Suprapubic skin (tissue), 3 donors: Measurements from ENCODE around the gene RGS7BP.

Experiments used
- POLR2A ChIP-seq, 2 donors: fragments of 450-650 bp; IDR thresholded peaks; one replicate each; pipeline ENCODE4 v1.6.1; 2017; ENCODE audit warnings: antibody characterized with exemption in 2 of 2, mild to moderate bottlenecking in 2 of 2, moderate library complexity in 2 of 2
- TF ChIP-seq, protein P1 (sequence below), 2 donors: fragments of 200-600 bp in 1 of 2; fragments of 450-650 bp in 1 of 2; sonication (generic) in 1 of 2; IDR thresholded peaks; one replicate each; pipeline ENCODE4 v1.5.1; 2016 to 2019; ENCODE audit warnings: antibody characterized with exemption in 2 of 2, mild to moderate bottlenecking in 1 of 2, moderate library complexity in 1 of 2

DNA sequence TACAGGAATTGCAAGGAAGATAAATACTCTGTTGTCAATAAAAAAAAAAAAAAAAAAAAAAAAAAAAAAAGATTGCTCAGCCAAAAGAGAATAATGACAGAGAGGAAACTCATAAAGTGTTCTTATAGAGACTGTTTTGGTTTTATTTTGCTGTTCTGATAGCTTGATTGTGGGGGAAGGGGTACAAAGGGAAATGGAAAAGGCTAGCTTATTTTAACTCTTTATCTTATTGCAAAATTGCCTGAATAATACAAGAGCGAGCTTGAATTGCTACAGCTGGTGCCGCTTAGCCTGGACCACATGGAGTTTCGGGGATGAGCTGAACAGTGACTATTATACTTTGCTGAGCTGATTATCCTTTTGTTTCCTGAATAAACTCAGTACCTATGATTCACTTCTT is 153.5 kb downstream of the RGS7BP start:
- TF ChIP-seq, protein P1, sequence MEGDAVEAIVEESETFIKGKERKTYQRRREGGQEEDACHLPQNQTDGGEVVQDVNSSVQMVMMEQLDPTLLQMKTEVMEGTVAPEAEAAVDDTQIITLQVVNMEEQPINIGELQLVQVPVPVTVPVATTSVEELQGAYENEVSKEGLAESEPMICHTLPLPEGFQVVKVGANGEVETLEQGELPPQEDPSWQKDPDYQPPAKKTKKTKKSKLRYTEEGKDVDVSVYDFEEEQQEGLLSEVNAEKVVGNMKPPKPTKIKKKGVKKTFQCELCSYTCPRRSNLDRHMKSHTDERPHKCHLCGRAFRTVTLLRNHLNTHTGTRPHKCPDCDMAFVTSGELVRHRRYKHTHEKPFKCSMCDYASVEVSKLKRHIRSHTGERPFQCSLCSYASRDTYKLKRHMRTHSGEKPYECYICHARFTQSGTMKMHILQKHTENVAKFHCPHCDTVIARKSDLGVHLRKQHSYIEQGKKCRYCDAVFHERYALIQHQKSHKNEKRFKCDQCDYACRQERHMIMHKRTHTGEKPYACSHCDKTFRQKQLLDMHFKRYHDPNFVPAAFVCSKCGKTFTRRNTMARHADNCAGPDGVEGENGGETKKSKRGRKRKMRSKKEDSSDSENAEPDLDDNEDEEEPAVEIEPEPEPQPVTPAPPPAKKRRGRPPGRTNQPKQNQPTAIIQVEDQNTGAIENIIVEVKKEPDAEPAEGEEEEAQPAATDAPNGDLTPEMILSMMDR (IDR thresholded peaks at IDR 0.05) = no peak
- no peak for TF ChIP-seq POLR2A (IDR thresholded peaks at IDR 0.05)
